HepG2 (cell line): ENCODE measurements around the gene CTDSPL2. TPM values are rescaled to one million over a fixed set of nuclear protein-coding genes. Genes with fewer than 3 reads are reported as not detected.

Experiments used
- ATAC-seq: fragments of 200-7000 bp; cut with Tn5 transposase; 3 replicates; pipeline ENCODE4 v1.9.1; 2020; ENCODE audit warnings: mild to moderate bottlenecking, moderate library complexity
- BruUV-seq: library from RNA; stranded (reverse); fragments of 400-500 nt; replicated peaks from 2 replicates; lab custom pipeline; 2021; lab: Mats Ljungman, UMichigan
- CTCF ChIA-PET: fragments of 300-600 bp; formaldehyde crosslinking; extraction: SDS; loops from one replicate; lab custom pipeline; 2021; ENCODE audit warnings: low total read pairs, inconsistent platforms, low intra/inter-chr PET ratio; lab: Yijun Ruan, JAX
- POLR2A ChIA-PET: fragments of 350-600 bp; sonication (Branson Sonifier 250); formaldehyde crosslinking; loops from one replicate; lab custom pipeline; 2020; ENCODE audit warnings: antibody characterized with exemption, inconsistent platforms; lab: Yijun Ruan, JAX
- DNase-seq: peaks from one replicate; pipeline ENCODE4 v3.0.0-alpha.2; 2015; ENCODE audit warnings: low spot score
- FAIRE-seq: peaks from 3 replicates; lab custom pipeline; 2011; peaks lifted over from hg19 to GRCh38; lab: Jason Lieb, UNC
- H2AFZ ChIP-seq: one replicate; pipeline ENCODE4 v1.6.1; 2011; ENCODE audit warnings: low read length, inconsistent platforms
- H3K27ac ChIP-seq: fragments of 300-600 bp; 3 replicates; pipeline ENCODE4 v1.8.0; 2011; ENCODE audit warnings: mixed run types, mild to moderate bottlenecking, mixed read lengths, low read length, inconsistent platforms; ENCODE audit not compliant: insufficient read depth; ENCODE audit errors: extremely low read length
- H3K27me3 ChIP-seq, 2 experiments: fragments of 200-600 bp in 1 of 2; 2 replicates in 1 of 2; 3 replicates in 1 of 2; pipeline versions ENCODE4 v1.6.0 to v1.8.0; 2011; ENCODE audit warnings: low read length in 2 of 2, mild to moderate bottlenecking in 2 of 2, moderate library complexity in 2 of 2, inconsistent platforms in 1 of 2; ENCODE audit not compliant: insufficient read depth in 2 of 2, control insufficient read depth in 1 of 2
- H3K36me3 ChIP-seq, 2 experiments: fragments of 200-600 bp in 1 of 2; replicated peaks in 1 of 2; 2 replicates in 1 of 2; 3 replicates in 1 of 2; pipeline versions ENCODE4 v1.5.1 to v1.8.0; 2011; ENCODE audit warnings: low read length in 2 of 2, inconsistent platforms in 1 of 2; ENCODE audit not compliant: insufficient read depth in 2 of 2, control insufficient read depth in 1 of 2
- H3K4me1 ChIP-seq: 2 replicates; pipeline ENCODE4 v1.5.1; 2012; ENCODE audit warnings: low read length, inconsistent platforms; ENCODE audit not compliant: insufficient read depth
- H3K4me2 ChIP-seq: 2 replicates; pipeline ENCODE4 v1.6.0; 2011; ENCODE audit warnings: low read depth, low read length, inconsistent platforms
- H3K4me3 ChIP-seq, 3 experiments: fragments of 200-600 bp in 1 of 3; sonication (generic), shearing (Covaris generic) in 1 of 3; replicated peaks in 1 of 3; 2 replicates each; pipeline ENCODE4 v1.5.1; 2011 to 2016; ENCODE audit warnings: low read length in 3 of 3, inconsistent platforms in 2 of 3, low read depth in 2 of 3, mild to moderate bottlenecking in 2 of 3, control low read depth in 1 of 3, mixed read lengths in 1 of 3; ENCODE audit not compliant: insufficient read depth in 1 of 3
- H3K79me2 ChIP-seq: one replicate; pipeline ENCODE4 v1.6.1; 2011; ENCODE audit warnings: low read length, inconsistent platforms; ENCODE audit not compliant: insufficient read depth
- H3K9ac ChIP-seq: 2 replicates; pipeline ENCODE4 v1.6.0; 2011; ENCODE audit warnings: mild to moderate bottlenecking, low read depth, low read length, inconsistent platforms; ENCODE audit not compliant: insufficient read depth
- H3K9me3 ChIP-seq: 2 replicates; pipeline ENCODE4 v1.5.1; 2012; ENCODE audit warnings: mild to moderate bottlenecking, low read length
- H4K20me1 ChIP-seq: 2 replicates; pipeline ENCODE4 v1.6.0; 2011; ENCODE audit warnings: inconsistent platforms, mild to moderate bottlenecking, low read length, moderate library complexity; ENCODE audit not compliant: insufficient read depth
- HNRNPL ChIP-seq: fragments of 200-400 bp; formaldehyde crosslinking; IDR thresholded peaks from 2 replicates; pipeline ENCODE4 v1.6.1; 2017; ENCODE audit warnings: mild to moderate bottlenecking, low read depth, low read length
- PAWR ChIP-seq: sonication (generic); formaldehyde crosslinking; IDR thresholded peaks from 2 replicates; pipeline ENCODE4 v1.4.0; 2020; ENCODE audit warnings: missing genetic modification reagents, mild to moderate bottlenecking, borderline replicate concordance
- RFX1 ChIP-seq: fragments of 450-650 bp; IDR thresholded peaks from 2 replicates; pipeline ENCODE4 v1.6.1; 2017
- ZNF121 ChIP-seq: sonication (generic); formaldehyde crosslinking; IDR thresholded peaks from 2 replicates; pipeline ENCODE4 v1.5.0; 2020; ENCODE audit warnings: mild to moderate bottlenecking, missing genetic modification reagents
- ZNF629 ChIP-seq: sonication (generic); formaldehyde crosslinking; conservative IDR thresholded peaks from 2 replicates; pipeline ENCODE4 v1.5.0; 2020; ENCODE audit warnings: missing genetic modification reagents
- WGBS: methylation state at CpG from one replicate; pipeline ENCODE4 v1.1.6; 2017; ENCODE audit warnings: low lambda C conversion rate; 5-methylcytosine and 5-hydroxymethylcytosine counted together
- in situ Hi-C: cut with HindIII; loops from 2 replicates; pipeline ENCODE4 v1.10.0; 2017; ENCODE audit warnings: low pct_unique_long_range_greater_than_20kb; ENCODE audit not compliant: extremely low pct_ligation_motif_present
- intact Hi-C: fragments of 100-400 bp; cut with micrococcal nuclease; formaldehyde crosslinking; loops from one replicate; pipeline ENCODE4 v1.10.0; 2022; ENCODE audit not compliant: unreplicated experiment
- polyA plus RNA-seq, 8 experiments: library from polyadenylated mRNA; depleted of rRNA in 3 of 8; stranded (reverse) in 7 of 8; unstranded in 1 of 8; fragments of >200 nt; fragmentation: Illumina TruSeq in 4 of 8; extraction: Trizol in 4 of 8; gene quantifications; 2 replicates each; pipeline versions ENCODE4 v1.2.1 to v1.2.3, GENCODE V29; 2011 to 2016; ENCODE audit warnings: low read depth in 4 of 8, missing spikeins in 1 of 8, mixed read lengths in 1 of 8; ENCODE audit not compliant: insufficient read depth in 1 of 8
- total RNA-seq, 5 experiments: library from RNA; depleted of rRNA; stranded (reverse); fragments of >200 nt; fragmentation: Illumina TruSeq; extraction: Trizol; gene quantifications; 2 replicates each; pipeline ENCODE4 v1.2.3, GENCODE V29; 2016; ENCODE audit warnings: low read depth in 1 of 5

Gene CTDSPL2
- total and polyA plus RNA-seq, 2 of the 13 experiments (the other 11 are each of a cell fraction or from before 2014, with no cell fraction given), result 37.4 to 56.2 TPM

- Histone ChIP-seq H3K4me2 (no peak overlapping the region), H3K79me2 (peaks cover 40% of the 10 kb centered on the region), H3K27ac (no peak overlapping the region), H3K36me3 (peaks cover 0 to 3% of the 10 kb centered on the region in 2 experiments; a peak in 1 of 5 replicates), H3K4me3 (no peak overlapping the region), H3K9ac (no peak overlapping the region), H3K4me1 (peaks cover 6% of the 10 kb centered on the region), H3K27me3 (no peaks in the 10 kb centered on the region; a peak in 1 of 5 replicates), H2AFZ (no peak overlapping the region), H4K20me1 (peaks cover 4% of the 10 kb centered on the region; the same call in 1 of the 2 replicates), H3K9me3 (no peaks in the 10 kb centered on the region)
- ATAC-seq (no peak), FAIRE-seq (no peak), DNase-seq (no peak)
- ChIA-PET POLR2A (no interaction called here), CTCF (no interaction called here)
- no TSS peak for BruUV-seq
- TF ChIP-seq PAWR (CRISPR knock-in tag) (no peak), ZNF121 (CRISPR knock-in tag) (peak; percentile 63; the same call in 1 of the 2 replicates)
- in situ Hi-C loops (no loop called here), intact Hi-C loops (no loop called here)
- WGBS, result 96% methylated on average over 2 of the region's 2 CpGs
Measured at GRCh38 chr15:44479343-44479742, 51.9 kb downstream of the CTDSPL2 start.

- TF ChIP-seq HNRNPL (no peak), ZNF121 (CRISPR knock-in tag) (peak; percentile 85), RFX1 (peak; percentile 24; the same call in 1 of the 2 replicates), ZNF629 (CRISPR knock-in tag) (peak; percentile 43; the same call in 1 of the 2 replicates)
- no TSS peak for BruUV-seq
- Histone ChIP-seq H3K4me1 (peaks cover 6% of the 10 kb centered on the region), H2AFZ (no peak overlapping the region), H3K79me2 (peaks cover 40% of the 10 kb centered on the region), H3K27me3 (no peaks in the 10 kb centered on the region; a peak in 1 of 5 replicates), H3K27ac (peak overlapping the region; percentile 31), H3K9me3 (no peaks in the 10 kb centered on the region), H3K4me3 (no peak overlapping the region), H3K36me3 (peaks cover 2 to 21% of the 10 kb centered on the region in 2 experiments; a peak in 3 of 5 replicates), H3K9ac (no peak overlapping the region), H3K4me2 (no peak overlapping the region), H4K20me1 (peaks cover 4% of the 10 kb centered on the region; the same call in 1 of the 2 replicates)
- intact Hi-C loops, result no loop called here
- ATAC-seq (peak; percentile 53), DNase-seq (peak; percentile 6), FAIRE-seq (no peak)
- 90% methylated on average over 2 of the region's 2 CpGs for WGBS
- POLR2A ChIA-PET, result no interaction called here
- in situ Hi-C loops, result no loop called here
- CTCF ChIA-PET, result no interaction called here
Measured at GRCh38 chr15:44482090-44482489, 54.7 kb downstream of the CTDSPL2 start.
